Measurements from ENCODE around the gene ANOS1. TPM values are rescaled to one million over a fixed set of nuclear protein-coding genes. Genes with fewer than 3 reads are reported as not detected.
A peak's percentile ranks its signal among the peaks of the same experiment; 100 is the strongest.

ANOS1 gene
- 0.27 TPM for total RNA-seq (2013)
- polyA plus RNA-seq (under 1 TPM in 2 of 3 donors, not detected in 1; 0.07 to 0.18 TPM), polyA minus RNA-seq (under 0.01 TPM in 1 of 2 replicates, not detected in the other), total RNA-seq (0.59 to 3.1 (median 0.83) reads per million in 11 experiments)

GRCh38 chrX:8731559-8732395 is at the start of gene ANOS1:
Gene ANOS1, minus strand, starts transcription at chrX:8732137. Its CDS starts 101 bp downstream, at chrX:8732036.
- no peaks in the 10 kb centered on the region for H4K20me1 ChIP-seq (ENCODE audit: insufficient read depth, low read length)
- no peak within 1 kb of the TSS for H3K4me3 ChIP-seq (replicated peaks in 1 of 3; ENCODE audit: low read depth in 2 of 3, low read length in 3 of 3)
- H3K9me3 ChIP-seq (replicated peaks in 1 of 2; ENCODE audit: control insufficient read depth in 1 of 2, insufficient read depth in 1 of 2, low read length in 2 of 2): peaks cover 0 to 9% of the 10 kb centered on the region in 2 donors
- no peak within 1 kb of the TSS for H3K27ac Mint-ChIP-seq
- TF ChIP-seq CTCF (IDR thresholded peaks at IDR 0.05): no peak
- no peak within 1 kb of the TSS for H3K9ac ChIP-seq (ENCODE audit: insufficient read depth, low read length, poor library complexity, severe bottlenecking)
- intact Hi-C loops (cut with micrococcal nuclease): no loop called here
- H3K36me3 Mint-ChIP-seq: peaks cover 0 to 2% of the 10 kb centered on the region in 2 donors
- H3K4me1 Mint-ChIP-seq: peaks cover 26% of the 10 kb centered on the region
- DNase-seq: no peak
- no peaks in the 10 kb centered on the region for H3K79me2 ChIP-seq (ENCODE audit: insufficient read depth, low read length)
- H3K4me3 Mint-ChIP-seq: peak within 1 kb of the TSS; percentile 48 to 89
- WGBS (ENCODE audit: insufficient coverage): under 1% methylated on average over 57 of the region's 88 CpGs
- no peaks in the 10 kb centered on the region for H3K36me3 ChIP-seq (replicated peaks in 1 of 2; ENCODE audit: control insufficient read depth in 1 of 2, insufficient read depth in 2 of 2, low read length in 2 of 2)
- H3K27me3 ChIP-seq (ENCODE audit: control insufficient read depth in 2 of 2, insufficient read depth in 2 of 2, low read length in 2 of 2): peaks cover 31 to 37% of the 10 kb centered on the region in 2 donors
- H3K4me2 ChIP-seq (replicated peaks; ENCODE audit: extremely low read depth, low read length, poor library complexity, severe bottlenecking): peak within 1 kb of the TSS; percentile 36
- peaks cover 27 to 62% (median 49%) of the 10 kb centered on the region in 3 donors for H3K27me3 Mint-ChIP-seq (ENCODE audit: low read depth in 3 of 3)
- no peak within 1 kb of the TSS for H2AFZ ChIP-seq (ENCODE audit: insufficient read depth, low read depth, low read length, poor library complexity, severe bottlenecking)
- H3K4me1 ChIP-seq (ENCODE audit: control insufficient read depth in 1 of 2, insufficient read depth in 2 of 2, low read length in 2 of 2): peaks cover 25 to 26% of the 10 kb centered on the region in 2 donors
- H3K9me3 Mint-ChIP-seq: peaks cover 0 to 16% (median 0%) of the 10 kb centered on the region in 7 donors
- H3K27ac ChIP-seq (ENCODE audit: low read depth in 1 of 2, low read length in 2 of 2): no peak within 1 kb of the TSS

GRCh38 chrX:8773117-8773516 is 41.2 kb upstream of the ANOS1 start:
- Histone ChIP-seq H3K4me1 (ENCODE audit: control insufficient read depth in 1 of 2, insufficient read depth in 2 of 2, low read length in 2 of 2) (no peaks in the 10 kb centered on the region), H3K9me3 (replicated peaks in 1 of 2; ENCODE audit: control insufficient read depth in 1 of 2, insufficient read depth in 1 of 2, low read length in 2 of 2) (no peaks in the 10 kb centered on the region), H2AFZ (ENCODE audit: insufficient read depth, low read depth, low read length, poor library complexity, severe bottlenecking) (no peak overlapping the region), H3K4me3 (replicated peaks in 1 of 3; ENCODE audit: low read depth in 2 of 3, low read length in 3 of 3) (no peak overlapping the region), H3K27me3 (ENCODE audit: control insufficient read depth in 2 of 2, insufficient read depth in 2 of 2, low read length in 2 of 2) (peaks cover 0 to 3% of the 10 kb centered on the region in 2 donors), H3K4me2 (replicated peaks; ENCODE audit: extremely low read depth, low read length, poor library complexity, severe bottlenecking) (no peak overlapping the region), H3K27ac (ENCODE audit: low read depth in 1 of 2, low read length in 2 of 2) (no peak overlapping the region), H3K79me2 (ENCODE audit: insufficient read depth, low read length) (no peaks in the 10 kb centered on the region), H3K36me3 (replicated peaks in 1 of 2; ENCODE audit: control insufficient read depth in 1 of 2, insufficient read depth in 2 of 2, low read length in 2 of 2) (no peaks in the 10 kb centered on the region), H4K20me1 (ENCODE audit: insufficient read depth, low read length) (no peaks in the 10 kb centered on the region), H3K9ac (ENCODE audit: insufficient read depth, low read length, poor library complexity, severe bottlenecking) (no peak overlapping the region)
- Mint-ChIP-seq H3K4me1 (no peaks in the 10 kb centered on the region), H3K27ac (no peak overlapping the region), H3K9me3 (peaks cover 0 to 9% (median 0%) of the 10 kb centered on the region in 7 donors), H3K36me3 (no peaks in the 10 kb centered on the region), H3K27me3 (ENCODE audit: low read depth in 3 of 3) (peaks cover 2 to 10% (median 8%) of the 10 kb centered on the region in 3 donors), H3K4me3 (no peak overlapping the region)
- DNase-seq: no peak
- intact Hi-C loops (cut with micrococcal nuclease): no loop called here
- no peak for TF ChIP-seq CTCF (IDR thresholded peaks at IDR 0.05)
- no CpG with 5 or more reads among the region's 5 CpGs for WGBS (ENCODE audit: insufficient coverage)
